ENCODE measurements around the gene NPHS1. TPM values are rescaled to one million over a fixed set of nuclear protein-coding genes. Genes with fewer than 3 reads are reported as not detected.

NPHS1 gene
- total RNA-seq, 1 experiment from 2014 or later, result 0.67 TPM

DNA sequence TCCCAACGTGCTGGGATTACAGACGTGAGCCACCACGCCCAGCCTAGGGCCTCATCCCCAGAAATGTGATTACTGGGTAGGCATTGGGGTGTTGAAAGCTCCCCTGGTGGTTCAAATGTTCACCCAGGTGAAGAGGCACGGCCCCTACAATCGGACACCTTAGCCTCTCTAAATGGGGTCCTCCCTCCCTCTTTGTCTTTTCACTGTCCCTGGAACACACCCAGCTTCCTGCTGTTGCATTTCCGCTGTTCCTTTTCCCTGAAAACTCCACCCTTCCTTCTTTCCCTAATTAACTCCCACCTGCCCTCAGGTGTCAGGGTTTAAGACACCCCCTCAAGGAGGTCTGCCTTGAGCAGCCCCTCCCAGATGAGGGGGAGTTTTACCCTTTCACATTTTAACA is 36.0 kb downstream of the NPHS1 start:
- no peak overlapping the region for H3K4me3 ChIP-seq (ENCODE audit: low read depth in 2 of 2, low read length in 2 of 2)
- H3K4me1 ChIP-seq (ENCODE audit: control insufficient read depth, insufficient read depth, low read length), result no peaks in the 10 kb centered on the region
- H3K27ac ChIP-seq (ENCODE audit: low read length), result no peak overlapping the region
- ATAC-seq (no peak), DNase-seq (ENCODE audit: low read depth, low spot score) (no peak)
- POLR2A ChIA-PET, result no interaction called here
- CTCF ChIA-PET, result no interaction called here
- no peaks in the 10 kb centered on the region for H3K27me3 ChIP-seq (ENCODE audit: control insufficient read depth, insufficient read depth, low read length)
- intact Hi-C loops (cut with micrococcal nuclease; ENCODE audit: unreplicated experiment) (no loop called here), in situ Hi-C loops (cut with HindIII; ENCODE audit: low pct_unique_long_range_greater_than_20kb, low sequenced_read_pairs) (no loop called here)
- BruUV-seq (replicated peaks), result no TSS peak
- H3K9me3 ChIP-seq (ENCODE audit: control insufficient read depth, insufficient read depth, low read depth, low read length), result no peaks in the 10 kb centered on the region
- TF ChIP-seq TCF7L2 (IDR thresholded peaks at IDR 0.05; ENCODE audit: low read depth, low read length), result no peak
- H3K36me3 ChIP-seq (ENCODE audit: control insufficient read depth, insufficient read depth, low read length), result no peaks in the 10 kb centered on the region

DNA sequence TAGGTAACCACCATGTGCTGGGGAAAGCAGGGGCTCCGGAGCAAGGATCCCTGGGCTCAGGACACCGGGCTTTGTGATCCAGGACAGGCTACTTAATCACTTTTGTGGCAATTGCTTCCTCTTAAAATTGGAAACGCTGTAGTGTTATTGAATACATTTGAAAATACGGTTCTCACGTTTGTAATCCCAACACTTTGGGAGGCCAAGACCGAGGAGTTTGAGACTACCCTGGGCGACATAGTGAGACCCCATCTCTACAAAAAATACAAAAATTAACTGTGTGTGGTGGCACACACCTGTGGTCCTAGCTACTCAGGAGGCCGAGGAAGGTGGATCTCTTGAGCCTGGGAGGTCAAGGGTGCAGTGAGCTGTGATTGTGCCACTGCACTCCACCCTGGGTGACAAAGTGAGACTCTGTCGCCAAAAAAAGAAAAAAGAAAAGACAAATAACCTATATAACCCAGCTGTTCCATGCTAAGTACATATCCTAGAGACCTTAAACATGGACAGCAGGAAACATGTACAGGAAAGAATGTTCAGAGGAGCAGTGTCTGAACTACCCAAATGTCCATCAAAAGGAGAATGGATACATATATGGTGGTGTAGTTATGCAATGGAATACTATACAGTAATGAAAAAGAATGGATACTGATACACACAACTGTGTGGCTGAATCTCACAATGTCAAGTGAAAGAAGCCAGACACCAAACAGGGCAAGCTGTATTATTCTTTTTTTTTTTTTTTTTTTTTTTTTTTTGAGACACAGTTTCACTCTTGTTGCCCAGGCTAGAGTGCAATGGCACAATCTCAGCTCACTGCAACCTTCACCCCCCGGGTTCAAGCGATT is 39.0 kb downstream of the NPHS1 start:
- no peak for TF ChIP-seq SIN3A (IDR thresholded peaks at IDR 0.05; ENCODE audit: borderline replicate concordance, insufficient read depth, low read depth, low read length)
- TF ChIP-seq, protein P1, sequence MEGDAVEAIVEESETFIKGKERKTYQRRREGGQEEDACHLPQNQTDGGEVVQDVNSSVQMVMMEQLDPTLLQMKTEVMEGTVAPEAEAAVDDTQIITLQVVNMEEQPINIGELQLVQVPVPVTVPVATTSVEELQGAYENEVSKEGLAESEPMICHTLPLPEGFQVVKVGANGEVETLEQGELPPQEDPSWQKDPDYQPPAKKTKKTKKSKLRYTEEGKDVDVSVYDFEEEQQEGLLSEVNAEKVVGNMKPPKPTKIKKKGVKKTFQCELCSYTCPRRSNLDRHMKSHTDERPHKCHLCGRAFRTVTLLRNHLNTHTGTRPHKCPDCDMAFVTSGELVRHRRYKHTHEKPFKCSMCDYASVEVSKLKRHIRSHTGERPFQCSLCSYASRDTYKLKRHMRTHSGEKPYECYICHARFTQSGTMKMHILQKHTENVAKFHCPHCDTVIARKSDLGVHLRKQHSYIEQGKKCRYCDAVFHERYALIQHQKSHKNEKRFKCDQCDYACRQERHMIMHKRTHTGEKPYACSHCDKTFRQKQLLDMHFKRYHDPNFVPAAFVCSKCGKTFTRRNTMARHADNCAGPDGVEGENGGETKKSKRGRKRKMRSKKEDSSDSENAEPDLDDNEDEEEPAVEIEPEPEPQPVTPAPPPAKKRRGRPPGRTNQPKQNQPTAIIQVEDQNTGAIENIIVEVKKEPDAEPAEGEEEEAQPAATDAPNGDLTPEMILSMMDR (IDR thresholded peaks at IDR 0.05), result no peak
- no peak for TF ChIP-seq TCF7L2 (IDR thresholded peaks at IDR 0.05; ENCODE audit: low read depth, low read length)
- TF ChIP-seq, protein P2, sequence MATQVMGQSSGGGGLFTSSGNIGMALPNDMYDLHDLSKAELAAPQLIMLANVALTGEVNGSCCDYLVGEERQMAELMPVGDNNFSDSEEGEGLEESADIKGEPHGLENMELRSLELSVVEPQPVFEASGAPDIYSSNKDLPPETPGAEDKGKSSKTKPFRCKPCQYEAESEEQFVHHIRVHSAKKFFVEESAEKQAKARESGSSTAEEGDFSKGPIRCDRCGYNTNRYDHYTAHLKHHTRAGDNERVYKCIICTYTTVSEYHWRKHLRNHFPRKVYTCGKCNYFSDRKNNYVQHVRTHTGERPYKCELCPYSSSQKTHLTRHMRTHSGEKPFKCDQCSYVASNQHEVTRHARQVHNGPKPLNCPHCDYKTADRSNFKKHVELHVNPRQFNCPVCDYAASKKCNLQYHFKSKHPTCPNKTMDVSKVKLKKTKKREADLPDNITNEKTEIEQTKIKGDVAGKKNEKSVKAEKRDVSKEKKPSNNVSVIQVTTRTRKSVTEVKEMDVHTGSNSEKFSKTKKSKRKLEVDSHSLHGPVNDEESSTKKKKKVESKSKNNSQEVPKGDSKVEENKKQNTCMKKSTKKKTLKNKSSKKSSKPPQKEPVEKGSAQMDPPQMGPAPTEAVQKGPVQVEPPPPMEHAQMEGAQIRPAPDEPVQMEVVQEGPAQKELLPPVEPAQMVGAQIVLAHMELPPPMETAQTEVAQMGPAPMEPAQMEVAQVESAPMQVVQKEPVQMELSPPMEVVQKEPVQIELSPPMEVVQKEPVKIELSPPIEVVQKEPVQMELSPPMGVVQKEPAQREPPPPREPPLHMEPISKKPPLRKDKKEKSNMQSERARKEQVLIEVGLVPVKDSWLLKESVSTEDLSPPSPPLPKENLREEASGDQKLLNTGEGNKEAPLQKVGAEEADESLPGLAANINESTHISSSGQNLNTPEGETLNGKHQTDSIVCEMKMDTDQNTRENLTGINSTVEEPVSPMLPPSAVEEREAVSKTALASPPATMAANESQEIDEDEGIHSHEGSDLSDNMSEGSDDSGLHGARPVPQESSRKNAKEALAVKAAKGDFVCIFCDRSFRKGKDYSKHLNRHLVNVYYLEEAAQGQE (IDR thresholded peaks at IDR 0.05; ENCODE audit: insufficient read depth in 1 of 2, low read depth in 2 of 2, low read length in 1 of 2), result no peak
- no peak for TF ChIP-seq POLR2AphosphoS5 (IDR thresholded peaks at IDR 0.05; ENCODE audit: low read depth, low read length)
- intact Hi-C loops (cut with micrococcal nuclease; ENCODE audit: unreplicated experiment) (no loop called here), in situ Hi-C loops (cut with HindIII; ENCODE audit: low pct_unique_long_range_greater_than_20kb, low sequenced_read_pairs) (no loop called here)
- POLR2A ChIA-PET, result no interaction called here
- DNase-seq (ENCODE audit: low read depth, low spot score) (no peak), ATAC-seq (no peak)
- no peaks in the 10 kb centered on the region for H3K4me1 ChIP-seq (ENCODE audit: control insufficient read depth, insufficient read depth, low read length)
- no peak overlapping the region for H3K27ac ChIP-seq (ENCODE audit: low read length)
- no peaks in the 10 kb centered on the region for H3K9me3 ChIP-seq (ENCODE audit: control insufficient read depth, insufficient read depth, low read depth, low read length)
- no TSS peak for BruUV-seq (replicated peaks)
- no peak overlapping the region for H3K4me3 ChIP-seq (ENCODE audit: low read depth in 2 of 2, low read length in 2 of 2)
- CTCF ChIA-PET, result interaction anchor here (0.8 kb wide), 1 partner anchor 39 kb away, joined by 4 read pairs; no protein-coding TSS in a partner anchor
- H3K36me3 ChIP-seq (ENCODE audit: control insufficient read depth, insufficient read depth, low read length), result no peaks in the 10 kb centered on the region
- no peaks in the 10 kb centered on the region for H3K27me3 ChIP-seq (ENCODE audit: control insufficient read depth, insufficient read depth, low read length)
